GM12878 (cell line): ENCODE data around the gene AMN1. TPM values are rescaled to one million over a fixed set of nuclear protein-coding genes. Genes with fewer than 3 reads are reported as not detected.

Experiments
- ATAC-seq: fragments of 200-7000 bp; cut with Tn5 transposase; 3 replicates; pipeline ENCODE4 v1.9.1; 2020; ENCODE audit warnings: mild to moderate bottlenecking, moderate library complexity
- BruUV-seq: library from RNA; stranded (reverse); fragments of 400-500 nt; replicated peaks from 2 replicates; lab custom pipeline; 2021; lab: Mats Ljungman, UMichigan
- CTCF ChIA-PET: fragments of 300-600 bp; sonication (Branson Sonifier 250); formaldehyde crosslinking; extraction: SDS; loops from one replicate; lab custom pipeline; 2021; ENCODE audit warnings: inconsistent platforms; lab: Yijun Ruan, JAX
- POLR2A ChIA-PET: fragments of 350-600 bp; formaldehyde crosslinking; extraction: SDS; loops from one replicate; lab custom pipeline; 2021; ENCODE audit warnings: inconsistent platforms; lab: Charles Lee
- RAD21 ChIA-PET: fragments of 300-600 bp; sonication (Branson Sonifier 250); formaldehyde crosslinking; loops from one replicate; lab custom pipeline; 2023; ENCODE audit warnings: antibody characterized with exemption; ENCODE audit not compliant: unreplicated experiment; lab: Charles Lee
- SMC1A ChIA-PET: fragments of 300-600 bp; sonication (Branson Sonifier 250); formaldehyde crosslinking; loops from one replicate; lab custom pipeline; 2023; ENCODE audit not compliant: unreplicated experiment, uncharacterized antibody; lab: Charles Lee
- DNase-seq: peaks from one replicate; pipeline ENCODE4 v3.0.0-alpha.2; 2011; ENCODE audit warnings: low read depth, low spot score
- FAIRE-seq: peaks from 3 replicates; lab custom pipeline; 2011; peaks lifted over from hg19 to GRCh38; lab: Jason Lieb, UNC
- H2AFZ ChIP-seq: 2 replicates; pipeline ENCODE4 v1.6.0; 2011; ENCODE audit warnings: low read depth, low read length, control low read depth; ENCODE audit not compliant: control insufficient read depth
- H3K27ac ChIP-seq: 2 replicates; pipeline ENCODE4 v1.5.1; 2011; ENCODE audit warnings: control low read depth; ENCODE audit not compliant: control insufficient read depth, insufficient read depth
- H3K27me3 ChIP-seq, 2 experiments: replicated peaks in 1 of 2; 2 replicates each; pipeline versions ENCODE4 v1.6.0 to v1.6.1; 2011; ENCODE audit warnings: low read length in 1 of 2; ENCODE audit not compliant: control insufficient read depth in 2 of 2, insufficient read depth in 2 of 2
- H3K36me3 ChIP-seq, 2 experiments: 2 replicates each; pipeline ENCODE4 v1.5.1; 2011; ENCODE audit warnings: low read length in 1 of 2; ENCODE audit not compliant: control insufficient read depth in 2 of 2, insufficient read depth in 2 of 2
- H3K4me1 ChIP-seq: 2 replicates; pipeline ENCODE4 v1.6.1; 2011; ENCODE audit warnings: mild to moderate bottlenecking, low read length, moderate library complexity, mixed read lengths; ENCODE audit not compliant: control insufficient read depth, insufficient read depth
- H3K4me2 ChIP-seq: 2 replicates; pipeline ENCODE4 v1.6.0; 2011; ENCODE audit warnings: control low read depth; ENCODE audit not compliant: control insufficient read depth, insufficient read depth
- H3K4me3 ChIP-seq: fragments of 200-600 bp; sonication (generic); 2 replicates; pipeline ENCODE4 v1.5.1; 2016
- H3K79me2 ChIP-seq: 2 replicates; pipeline ENCODE4 v1.6.0; 2011; ENCODE audit warnings: low read length; ENCODE audit not compliant: control insufficient read depth, insufficient read depth
- H3K9ac ChIP-seq: 2 replicates; pipeline ENCODE4 v1.8.0; 2011; ENCODE audit warnings: low read length, control low read depth, mixed read lengths; ENCODE audit not compliant: control insufficient read depth, insufficient read depth
- H3K9me3 ChIP-seq: replicated peaks from 3 replicates; pipeline ENCODE4 v1.5.1; 2011; ENCODE audit warnings: mild to moderate bottlenecking, low read length; ENCODE audit not compliant: control insufficient read depth, insufficient read depth
- H4K20me1 ChIP-seq: 2 replicates; pipeline ENCODE4 v1.6.0; 2011; ENCODE audit not compliant: control insufficient read depth, insufficient read depth
- ATF7 ChIP-seq: fragments of 450-650 bp; IDR thresholded peaks from 2 replicates; pipeline ENCODE4 v1.6.1; 2016; ENCODE audit warnings: low read depth, mild to moderate bottlenecking
- BHLHE40 ChIP-seq, 2 experiments: fragments of 450-650 bp in 1 of 2; IDR thresholded peaks; 2 replicates each; pipeline ENCODE4 v1.6.1; 2011 to 2017; ENCODE audit warnings: low read depth in 2 of 2, borderline replicate concordance in 1 of 2, improper control_type of control experiment in 1 of 2, low read length in 1 of 2, mild to moderate bottlenecking in 1 of 2
- CHD4 ChIP-seq: fragments of 200-600 bp; sonication (generic); IDR thresholded peaks from 2 replicates; pipeline ENCODE4 v1.6.1; 2016; ENCODE audit warnings: mild to moderate bottlenecking
- EGR1 ChIP-seq, 2 experiments: IDR thresholded peaks; 1 replicate in 1 of 2; 2 replicates in 1 of 2; pipeline ENCODE4 v1.6.1; 2011 to 2012; ENCODE audit warnings: low read depth in 2 of 2, low read length in 2 of 2, borderline replicate concordance in 1 of 2, mild to moderate bottlenecking in 1 of 2, moderate library complexity in 1 of 2
- EP300 ChIP-seq, 2 experiments: fragments of 150-350 bp in 1 of 2; IDR thresholded peaks; 2 replicates each; pipeline ENCODE4 v1.6.1; 2011 to 2012; ENCODE audit warnings: low read depth in 2 of 2, low read length in 2 of 2, borderline replicate concordance in 1 of 2, improper control_type of control experiment in 1 of 2, inconsistent platforms in 1 of 2; ENCODE audit not compliant: control insufficient read depth in 1 of 2
- IKZF1 ChIP-seq: fragments of 450-650 bp; conservative IDR thresholded peaks from 2 replicates; pipeline ENCODE4 v1.6.1; 2017; ENCODE audit warnings: antibody characterized with exemption, mild to moderate bottlenecking
- IKZF2 ChIP-seq, 2 experiments: fragments of 450-650 bp; IDR thresholded peaks; 2 replicates each; pipeline ENCODE4 v1.6.1; 2017; ENCODE audit warnings: mild to moderate bottlenecking in 2 of 2, moderate library complexity in 2 of 2
- KDM1A ChIP-seq: fragments of 200-600 bp; sonication (generic); IDR thresholded peaks from 2 replicates; pipeline ENCODE4 v1.6.1; 2016; ENCODE audit warnings: borderline replicate concordance
- MEF2B ChIP-seq: fragments of 450-650 bp; IDR thresholded peaks from 2 replicates; pipeline ENCODE4 v1.6.1; 2018; ENCODE audit warnings: mild to moderate bottlenecking, moderate library complexity; ENCODE audit not compliant: partially characterized antibody, poor library complexity, severe bottlenecking
- MLLT1 ChIP-seq: fragments of 450-650 bp; IDR thresholded peaks from 2 replicates; pipeline ENCODE4 v1.6.1; 2016; ENCODE audit warnings: mild to moderate bottlenecking
- MTA3 ChIP-seq: IDR thresholded peaks from 2 replicates; pipeline ENCODE4 v1.6.1; 2012; ENCODE audit warnings: low read length, inconsistent platforms, borderline replicate concordance
- NFYB ChIP-seq: IDR thresholded peaks from 2 replicates; pipeline ENCODE4 v1.6.1; 2011; ENCODE audit warnings: low read depth, mild to moderate bottlenecking, low read length, improper control_type of control experiment, moderate library complexity; ENCODE audit not compliant: insufficient read depth
- RAD51 ChIP-seq: fragments of 450-650 bp; IDR thresholded peaks from 2 replicates; pipeline ENCODE4 v1.6.1; 2016; ENCODE audit warnings: moderate library complexity, mild to moderate bottlenecking, inconsistent platforms
- TCF7 ChIP-seq: IDR thresholded peaks from 2 replicates; pipeline ENCODE4 v1.6.1; 2014; ENCODE audit warnings: antibody characterized with exemption, borderline replicate concordance
- ZNF592 ChIP-seq: fragments of 450-650 bp; IDR thresholded peaks from 2 replicates; pipeline ENCODE4 v1.6.1; 2017; ENCODE audit warnings: mild to moderate bottlenecking, moderate library complexity
- ZSCAN29 ChIP-seq: fragments of 450-650 bp; IDR thresholded peaks from 2 replicates; pipeline ENCODE4 v1.6.1; 2017; ENCODE audit warnings: mild to moderate bottlenecking, moderate library complexity
- WGBS: methylation state at CpG from one replicate; pipeline ENCODE4 v1.1.6; 2016; ENCODE audit warnings: low lambda C conversion rate; ENCODE audit not compliant: insufficient replicate concordance, insufficient coverage; ENCODE audit errors: missing lambda C conversion rate; 5-methylcytosine and 5-hydroxymethylcytosine counted together
- in situ Hi-C: fragments of 300-500 bp; cut with MboI; formaldehyde crosslinking; loops from 9 replicates; pipeline ENCODE4 v1.14.3; 2018; ENCODE audit warnings: mixed read lengths
- intact Hi-C: fragments of 100-400 bp; cut with micrococcal nuclease; formaldehyde crosslinking; loops from one replicate; pipeline ENCODE4 v1.14.2; 2022; ENCODE audit not compliant: unreplicated experiment
- polyA plus RNA-seq, 11 experiments: library from polyadenylated mRNA; depleted of rRNA in 4 of 11; unstranded in 6 of 11; stranded (reverse) in 5 of 11; fragments of >200 nt; fragmentation: Nextera tagmentation in 4 of 11; fragmentation: Illumina TruSeq in 1 of 11; extraction: Ambion mirVana in 4 of 11; extraction: Trizol in 1 of 11; gene quantifications; 1 replicate in 1 of 11; 2 replicates in 10 of 11; pipeline versions ENCODE4 v1.2.1 to v1.2.3, GENCODE V29; 2011 to 2016; ENCODE audit warnings: inconsistent platforms in 2 of 11, missing spikeins in 2 of 11, low read depth in 1 of 11
- total RNA-seq, 4 experiments: library from RNA; depleted of rRNA in 3 of 4; stranded (reverse); fragments of >200 nt in 3 of 4; fragmentation: Illumina TruSeq in 1 of 4; extraction: Trizol in 1 of 4; gene quantifications; 2 replicates each; pipeline versions ENCODE4 v1.2.1 to v1.2.3, GENCODE V29; 2013 to 2021

AMN1 gene
- total and polyA plus RNA-seq, 10 of the 15 experiments (the other 5 are each of a cell fraction or from before 2014, with no cell fraction given), result 5.4 to 19.3 (median 9.3) TPM

DNA sequence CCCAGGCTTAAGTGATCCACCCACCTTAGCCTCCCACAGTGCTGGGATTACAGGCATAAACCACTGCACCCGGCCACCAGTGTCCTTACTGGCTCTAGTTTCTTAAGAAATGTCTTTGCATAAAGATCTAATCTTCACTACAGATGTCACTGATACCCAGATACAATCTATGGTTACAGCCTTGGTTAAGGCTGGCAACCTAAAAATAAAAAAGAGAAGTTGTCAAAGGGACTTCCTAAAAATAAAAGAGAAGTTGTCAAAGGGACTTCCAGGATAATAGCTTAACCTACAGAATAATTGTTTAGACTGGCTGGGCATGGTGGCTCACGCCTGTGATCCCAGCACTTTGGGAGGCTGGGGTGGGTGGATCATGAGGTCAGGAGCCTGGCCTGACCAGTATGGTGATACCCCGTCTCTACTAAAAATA is 41.7 kb downstream of the AMN1 start:
- peak; percentile 66 for DNase-seq
- WGBS, result 20% methylated on average over 3 of the region's 3 CpGs
- CTCF ChIA-PET, result interaction anchor here (0.6 to 1.5 kb wide), 5 partner anchors 13 to 625 kb away, joined by 3 to 5 read pairs (median 3); no protein-coding TSS in a partner anchor
- Histone ChIP-seq H3K27ac (peak overlapping the region; percentile 38; the same call in 1 of the 2 replicates), H4K20me1 (no peaks in the 10 kb centered on the region), H3K79me2 (no peaks in the 10 kb centered on the region), H3K9me3 (peaks cover 15% of the 10 kb centered on the region), H3K9ac (no peak overlapping the region), H3K4me2 (peak overlapping the region; percentile 63), H3K4me3 (no peak overlapping the region), H3K36me3 (no peaks in the 10 kb centered on the region), H3K27me3 (no peaks in the 10 kb centered on the region), H3K4me1 (peaks cover 3% of the 10 kb centered on the region; the same call in 1 of the 2 replicates), H2AFZ (peak overlapping the region; percentile 26; the same call in 1 of the 2 replicates)
- RAD21 ChIA-PET, result interaction anchor here (0.6 to 3.3 kb wide), 15 partner anchors 11 to 625 kb away, joined by 3 to 27 read pairs (median 4); partner anchors contain the start of gene AMN1
- BruUV-seq, result no TSS peak
- intact Hi-C loops, result loop anchor here (2.0 kb wide), 1 partner anchor 36 kb away; no protein-coding TSS in a partner anchor
- POLR2A ChIA-PET, result interaction anchor here (0.6 to 1.8 kb wide), 8 partner anchors 42 to 511 kb away, joined by 3 to 13 read pairs (median 5); partner anchors contain the start of gene AMN1
- SMC1A ChIA-PET, result interaction anchor here (0.6 to 3.6 kb wide), 16 partner anchors 10 to 328 kb away, joined by 3 to 20 read pairs (median 6); no protein-coding TSS in a partner anchor
- in situ Hi-C loops, result no loop called here
- peak; percentile 86 for ATAC-seq
- FAIRE-seq, result peak; percentile 79
- peak; percentile 55 to 75; a peak in 3 of 4 replicates for TF ChIP-seq IKZF2 (IDR thresholded peaks at IDR 0.05)
- TF ChIP-seq IKZF1, result peak; percentile 76
- TF ChIP-seq BHLHE40 (IDR thresholded peaks at IDR 0.05; ENCODE audit: borderline replicate concordance in 1 of 2, low read depth in 2 of 2, low read length in 1 of 2), result no peak
- no peak for TF ChIP-seq MTA3
- TF ChIP-seq ATF7, result peak; percentile 18; the same call in 1 of the 2 replicates
- no peak for TF ChIP-seq ZNF592
- no peak for TF ChIP-seq NFYB
- TF ChIP-seq MEF2B, result peak; percentile 76
- no peak for TF ChIP-seq CHD4
- TF ChIP-seq EGR1 (IDR thresholded peaks at IDR 0.05; ENCODE audit: borderline replicate concordance in 1 of 2, low read depth in 2 of 2, low read length in 2 of 2), result no peak
- no peak for TF ChIP-seq KDM1A
- TF ChIP-seq MLLT1, result peak; percentile 38; the same call in 1 of the 2 replicates
- TF ChIP-seq RAD51, result no peak
- peak; percentile 49 to 59; a peak in 2 of 4 replicates for TF ChIP-seq EP300 (IDR thresholded peaks at IDR 0.05; ENCODE audit: borderline replicate concordance in 1 of 2, control insufficient read depth in 1 of 2, low read depth in 2 of 2, low read length in 2 of 2)
- no peak for TF ChIP-seq TCF7
- no peak for TF ChIP-seq ZSCAN29
